Skeletal muscle cell (primary cell): Measurements from ENCODE around the gene SLC9A9.

Source experiments
- DNase-seq: peaks from one replicate; pipeline ENCODE4 v3.0.0-alpha.2; 2010; ENCODE audit warnings: low read depth
- H3K4me3 ChIP-seq: 2 replicates; pipeline ENCODE4 v1.5.1; 2011; ENCODE audit warnings: low read depth, mild to moderate bottlenecking, control low read depth, low read length, moderate library complexity

SLC9A9 gene

GRCh38 chr3:143416229-143416628, 432.0 kb downstream of the SLC9A9 start:
- DNase-seq = no peak
- no peak overlapping the region for H3K4me3 ChIP-seq

- DNase-seq = no peak
- H3K4me3 ChIP-seq = no peak overlapping the region
Observed at GRCh38 chr3:143414571-143415253, 433.6 kb downstream of the SLC9A9 start.

- no peak for DNase-seq
- H3K4me3 ChIP-seq = no peak overlapping the region
Observed at GRCh38 chr3:143413372-143413771, 434.9 kb downstream of the SLC9A9 start.

GRCh38 chr3:143412084-143412483, 436.2 kb downstream of the SLC9A9 start:
- no peak overlapping the region for H3K4me3 ChIP-seq
- DNase-seq = no peak

GRCh38 chr3:143410259-143410658, 438.0 kb downstream of the SLC9A9 start:
- DNase-seq = no peak
- H3K4me3 ChIP-seq = no peak overlapping the region

GRCh38 chr3:143408771-143409170, 439.5 kb downstream of the SLC9A9 start:
- H3K4me3 ChIP-seq = no peak overlapping the region
- DNase-seq = no peak

GRCh38 chr3:143402602-143403001, 445.7 kb downstream of the SLC9A9 start:
- DNase-seq = no peak
- no peak overlapping the region for H3K4me3 ChIP-seq

GRCh38 chr3:143396790-143397189, 451.5 kb downstream of the SLC9A9 start:
- DNase-seq = no peak

GRCh38 chr3:143389388-143389787, 458.9 kb downstream of the SLC9A9 start:
- DNase-seq = no peak
- no peak overlapping the region for H3K4me3 ChIP-seq

More at GRCh38 chr3:143396790-143397189, 451.5 kb downstream of the SLC9A9 start:
- H3K4me3 ChIP-seq = no peak overlapping the region

GRCh38 chr3:143387425-143387824, 460.8 kb downstream of the SLC9A9 start:
- no peak overlapping the region for H3K4me3 ChIP-seq
- DNase-seq = no peak

GRCh38 chr3:143384076-143384475, 464.2 kb downstream of the SLC9A9 start:
- no peak for DNase-seq
- no peak overlapping the region for H3K4me3 ChIP-seq

GRCh38 chr3:143383421-143383820, 464.8 kb downstream of the SLC9A9 start:
- no peak overlapping the region for H3K4me3 ChIP-seq
- DNase-seq = no peak

- no peak for DNase-seq
- H3K4me3 ChIP-seq = no peak overlapping the region
Observed at GRCh38 chr3:143382816-143383215, 465.5 kb downstream of the SLC9A9 start.

- no peak for DNase-seq
- H3K4me3 ChIP-seq = no peak overlapping the region
Observed at GRCh38 chr3:143380449-143380848, 467.8 kb downstream of the SLC9A9 start.

GRCh38 chr3:143375698-143376097, 472.6 kb downstream of the SLC9A9 start:
- H3K4me3 ChIP-seq = no peak overlapping the region

GRCh38 chr3:143367171-143367570, 481.1 kb downstream of the SLC9A9 start:
- DNase-seq = no peak
- no peak overlapping the region for H3K4me3 ChIP-seq

More at GRCh38 chr3:143375698-143376097, 472.6 kb downstream of the SLC9A9 start:
- DNase-seq = no peak

GRCh38 chr3:143366672-143367071, 481.6 kb downstream of the SLC9A9 start:
- DNase-seq = no peak

GRCh38 chr3:143363949-143364348, 484.3 kb downstream of the SLC9A9 start:
- H3K4me3 ChIP-seq = no peak overlapping the region
- DNase-seq = no peak

More at GRCh38 chr3:143366672-143367071, 481.6 kb downstream of the SLC9A9 start:
- no peak overlapping the region for H3K4me3 ChIP-seq

- no peak for DNase-seq
- no peak overlapping the region for H3K4me3 ChIP-seq
Observed at GRCh38 chr3:143363276-143363675, 485.0 kb downstream of the SLC9A9 start.

GRCh38 chr3:143362115-143362991, 485.9 kb downstream of the SLC9A9 start:
- DNase-seq = no peak
- H3K4me3 ChIP-seq = no peak overlapping the region

GRCh38 chr3:143361589-143361988, 486.7 kb downstream of the SLC9A9 start:
- no peak overlapping the region for H3K4me3 ChIP-seq
- no peak for DNase-seq
